CD14-positive monocyte (primary cell): ENCODE measurements around the gene NKIRAS2. TPM values are rescaled to one million over a fixed set of nuclear protein-coding genes. Genes with fewer than 3 reads are reported as not detected.

Source experiments
- DNase-seq, 3 donors: peaks; one replicate each; pipeline ENCODE4 v3.0.0-alpha.2; 2011 to 2022
- H2AFZ ChIP-seq: 2 replicates; pipeline ENCODE4 v1.6.0; 2012; ENCODE audit warnings: mild to moderate bottlenecking, low read depth, low read length, inconsistent platforms; ENCODE audit not compliant: insufficient read depth, poor library complexity, severe bottlenecking
- H3K27ac ChIP-seq, 2 donors: 1 replicate in 1 of 2; 2 replicates in 1 of 2; pipeline ENCODE4 v1.5.1; 2012 to 2013; ENCODE audit warnings: low read length in 2 of 2, control low read depth in 1 of 2, inconsistent platforms in 1 of 2, low read depth in 1 of 2, mild to moderate bottlenecking in 1 of 2
- H3K27me3 ChIP-seq, 2 donors: one replicate each; pipeline versions ENCODE4 v1.6.0 to v1.6.1; 2011 to 2013; ENCODE audit warnings: low read length in 2 of 2; ENCODE audit not compliant: control insufficient read depth in 2 of 2, insufficient read depth in 2 of 2
- H3K36me3 ChIP-seq, 2 donors: replicated peaks in 1 of 2; 1 replicate in 1 of 2; 2 replicates in 1 of 2; pipeline versions ENCODE4 v1.5.1 to v1.6.1; 2012 to 2013; ENCODE audit warnings: low read length in 2 of 2, control low read depth in 1 of 2, inconsistent platforms in 1 of 2, mild to moderate bottlenecking in 1 of 2; ENCODE audit not compliant: insufficient read depth in 2 of 2, control insufficient read depth in 1 of 2
- H3K4me1 ChIP-seq, 2 donors: 1 replicate in 1 of 2; 2 replicates in 1 of 2; pipeline versions ENCODE4 v1.5.1 to v1.6.1; 2012 to 2013; ENCODE audit warnings: low read length in 2 of 2, control low read depth in 1 of 2, inconsistent platforms in 1 of 2, mild to moderate bottlenecking in 1 of 2, moderate library complexity in 1 of 2; ENCODE audit not compliant: insufficient read depth in 2 of 2, control insufficient read depth in 1 of 2
- H3K4me2 ChIP-seq: replicated peaks from 2 replicates; pipeline ENCODE3; 2012; ENCODE audit warnings: low read length, moderate library complexity, mild to moderate bottlenecking; ENCODE audit not compliant: poor library complexity, severe bottlenecking; ENCODE audit errors: extremely low read depth
- H3K4me3 ChIP-seq, 3 experiments: fragments of 200-600 bp in 1 of 3; sonication (generic) in 1 of 3; replicated peaks in 1 of 3; 1 replicate in 2 of 3; 2 replicates in 1 of 3; pipeline ENCODE4 v1.5.1; 2011 to 2013; ENCODE audit warnings: low read length in 3 of 3, mild to moderate bottlenecking in 3 of 3, control low read depth in 2 of 3, low read depth in 2 of 3, inconsistent platforms in 1 of 3, moderate library complexity in 1 of 3
- H3K79me2 ChIP-seq: 2 replicates; pipeline ENCODE4 v1.6.0; 2012; ENCODE audit warnings: mild to moderate bottlenecking, control low read depth, inconsistent platforms, low read length, moderate library complexity; ENCODE audit not compliant: insufficient read depth
- H3K9ac ChIP-seq: 2 replicates; pipeline ENCODE4 v1.6.0; 2017; ENCODE audit warnings: low read length, mild to moderate bottlenecking; ENCODE audit not compliant: insufficient read depth, poor library complexity, severe bottlenecking
- H3K9me3 ChIP-seq, 2 donors: replicated peaks in 1 of 2; 1 replicate in 1 of 2; 2 replicates in 1 of 2; pipeline versions ENCODE4 v1.5.1 to v1.6.1; 2012 to 2013; ENCODE audit warnings: low read length in 2 of 2, control low read depth in 1 of 2; ENCODE audit not compliant: control insufficient read depth in 1 of 2, insufficient read depth in 1 of 2
- H4K20me1 ChIP-seq: 2 replicates; pipeline ENCODE4 v1.6.0; 2012; ENCODE audit warnings: mild to moderate bottlenecking, low read length, control low read depth, moderate library complexity; ENCODE audit not compliant: insufficient read depth
- H3K27ac Mint-ChIP-seq, 7 donors: one replicate each; pipeline ENCODE4 v1.8.0; 2020; ENCODE audit warnings: mild to moderate bottlenecking in 7 of 7, mixed read lengths in 7 of 7, moderate library complexity in 6 of 7, inconsistent platforms in 2 of 7
- H3K27me3 Mint-ChIP-seq, 3 donors: one replicate each; pipeline ENCODE4 v1.8.0; 2021 to 2022; ENCODE audit warnings: low read depth in 3 of 3, mild to moderate bottlenecking in 3 of 3, mixed read lengths in 3 of 3, moderate library complexity in 3 of 3, inconsistent platforms in 1 of 3
- H3K36me3 Mint-ChIP-seq, 2 donors: one replicate each; pipeline ENCODE4 v1.8.0; 2020; ENCODE audit warnings: mixed read lengths in 2 of 2, inconsistent platforms in 1 of 2, mild to moderate bottlenecking in 1 of 2
- H3K4me1 Mint-ChIP-seq: one replicate; pipeline ENCODE4 v1.8.0; 2020; ENCODE audit warnings: mild to moderate bottlenecking, mixed read lengths
- H3K4me3 Mint-ChIP-seq, 2 donors: one replicate each; pipeline ENCODE4 v1.8.0; 2020; ENCODE audit warnings: mild to moderate bottlenecking in 2 of 2, mixed read lengths in 2 of 2, moderate library complexity in 1 of 2
- H3K9me3 Mint-ChIP-seq, 7 donors: one replicate each; pipeline ENCODE4 v1.8.0; 2020 to 2022; ENCODE audit warnings: mixed read lengths in 7 of 7, mild to moderate bottlenecking in 6 of 7, moderate library complexity in 6 of 7, inconsistent platforms in 2 of 7
- WGBS: methylation state at CpG from one replicate; pipeline ENCODE4 v1.1.5; 2013; ENCODE audit warnings: missing lambda C conversion rate; ENCODE audit not compliant: insufficient coverage; 5-methylcytosine and 5-hydroxymethylcytosine counted together
- intact Hi-C, 2 donors: fragments of 100-400 bp; cut with micrococcal nuclease; formaldehyde crosslinking; loops; one replicate each; pipeline versions ENCODE4 v1.15.0 to v1.15.1; 2023
- polyA plus RNA-seq, 3 donors: library from polyadenylated mRNA; depleted of rRNA in 1 of 3; unstranded in 2 of 3; stranded (reverse) in 1 of 3; fragments of 300-500 nt in 2 of 3; fragments of >200 nt in 1 of 3; fragmentation: Illumina TruSeq in 2 of 3; gene quantifications; 1 replicate in 2 of 3; 2 replicates in 1 of 3; pipeline ENCODE4 v1.2.3, GENCODE V29; 2012 to 2021
- TF ChIP-seq, protein P1 (sequence below): fragments of 200-600 bp; IDR thresholded peaks from one replicate; pipeline ENCODE4 v1.8.0; 2022; ENCODE audit warnings: antibody characterized with exemption, mild to moderate bottlenecking

Gene NKIRAS2
- polyA plus RNA-seq, 3 donors: 51.1 to 77.1 (median 69.9) TPM

DNA sequence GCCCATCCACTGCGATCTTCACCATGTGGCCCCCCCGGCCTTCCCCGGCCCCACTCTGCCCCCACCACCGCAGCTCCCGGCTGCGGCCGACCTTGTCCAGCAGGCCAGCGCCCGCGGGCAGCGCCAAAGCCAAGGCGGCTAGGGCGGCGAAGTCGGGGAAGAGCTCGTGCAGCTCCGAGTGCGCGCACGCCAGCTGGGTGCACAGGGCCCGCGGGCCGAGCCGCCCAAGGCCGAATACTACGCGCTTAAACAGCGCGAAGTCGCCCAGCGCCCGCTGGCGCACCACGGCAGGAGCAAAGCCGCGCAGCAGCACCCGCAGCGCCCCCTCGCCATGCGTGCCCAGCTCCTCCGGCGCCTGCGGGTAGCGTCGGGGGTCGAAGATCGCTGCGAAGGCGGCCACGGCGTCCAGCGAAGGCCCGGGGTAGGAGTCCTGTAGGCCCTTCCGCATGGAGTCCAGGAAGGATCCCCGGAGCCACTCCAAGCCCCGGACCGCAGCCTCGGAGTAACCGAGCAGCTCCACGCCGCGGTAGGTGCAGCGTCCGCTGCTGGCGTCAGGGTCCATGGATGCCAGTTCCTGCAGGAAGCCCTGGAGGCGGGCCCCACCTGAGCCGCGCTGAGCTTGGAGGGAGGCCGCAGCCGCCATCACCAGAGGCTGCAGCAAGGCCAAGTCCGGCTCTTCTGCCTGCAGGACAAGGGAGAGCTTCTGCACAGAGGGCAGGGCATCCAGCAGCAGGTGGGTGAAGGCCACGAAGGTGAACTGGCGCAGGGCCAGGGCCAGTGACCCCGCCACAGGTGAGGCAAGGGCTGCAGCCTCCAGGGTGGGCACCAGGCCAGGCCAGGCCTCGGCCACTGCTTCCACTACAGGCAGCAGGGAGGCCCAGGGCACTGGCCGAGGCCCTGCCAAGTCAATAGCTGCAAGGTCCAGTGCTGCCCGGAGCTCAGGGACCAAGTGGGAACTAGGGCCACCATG is 20.2 kb downstream of the NKIRAS2 start:
- Histone ChIP-seq H3K4me3 (peak overlapping the region in 1 of 3 experiments; percentile 55), H2AFZ (peak overlapping the region; percentile 68), H3K9me3 (no peaks in the 10 kb centered on the region), H3K9ac (peak overlapping the region; percentile 49), H3K36me3 (no peaks in the 10 kb centered on the region), H3K4me1 (peaks cover 3 to 10% of the 10 kb centered on the region in 2 donors), H3K27me3 (peaks cover 0 to 5% of the 10 kb centered on the region in 2 donors), H3K27ac (no peak overlapping the region), H3K79me2 (no peaks in the 10 kb centered on the region), H4K20me1 (no peaks in the 10 kb centered on the region), H3K4me2 (peak overlapping the region; percentile 58)
- Mint-ChIP-seq H3K4me3 (peak overlapping the region; percentile 64 to 79), H3K36me3 (no peaks in the 10 kb centered on the region), H3K27me3 (peaks cover 3 to 19% (median 5%) of the 10 kb centered on the region in 3 donors), H3K9me3 (peaks cover 0 to under 1% (median 0%) of the 10 kb centered on the region in 7 donors), H3K27ac (no peak overlapping the region), H3K4me1 (peaks cover 6% of the 10 kb centered on the region)
- no peak for DNase-seq
- 37% methylated on average over 73 of the region's 77 CpGs for WGBS
- TF ChIP-seq, protein P1, sequence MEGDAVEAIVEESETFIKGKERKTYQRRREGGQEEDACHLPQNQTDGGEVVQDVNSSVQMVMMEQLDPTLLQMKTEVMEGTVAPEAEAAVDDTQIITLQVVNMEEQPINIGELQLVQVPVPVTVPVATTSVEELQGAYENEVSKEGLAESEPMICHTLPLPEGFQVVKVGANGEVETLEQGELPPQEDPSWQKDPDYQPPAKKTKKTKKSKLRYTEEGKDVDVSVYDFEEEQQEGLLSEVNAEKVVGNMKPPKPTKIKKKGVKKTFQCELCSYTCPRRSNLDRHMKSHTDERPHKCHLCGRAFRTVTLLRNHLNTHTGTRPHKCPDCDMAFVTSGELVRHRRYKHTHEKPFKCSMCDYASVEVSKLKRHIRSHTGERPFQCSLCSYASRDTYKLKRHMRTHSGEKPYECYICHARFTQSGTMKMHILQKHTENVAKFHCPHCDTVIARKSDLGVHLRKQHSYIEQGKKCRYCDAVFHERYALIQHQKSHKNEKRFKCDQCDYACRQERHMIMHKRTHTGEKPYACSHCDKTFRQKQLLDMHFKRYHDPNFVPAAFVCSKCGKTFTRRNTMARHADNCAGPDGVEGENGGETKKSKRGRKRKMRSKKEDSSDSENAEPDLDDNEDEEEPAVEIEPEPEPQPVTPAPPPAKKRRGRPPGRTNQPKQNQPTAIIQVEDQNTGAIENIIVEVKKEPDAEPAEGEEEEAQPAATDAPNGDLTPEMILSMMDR: no peak
- intact Hi-C loops: no loop called here

GRCh38 chr17:42040818-42041217 is 20.9 kb downstream of the NKIRAS2 start:
- H3K4me1 Mint-ChIP-seq: peaks cover 6% of the 10 kb centered on the region
- H3K9me3 Mint-ChIP-seq: peaks cover 0 to 1% (median 0%) of the 10 kb centered on the region in 7 donors
- no peaks in the 10 kb centered on the region for H4K20me1 ChIP-seq
- H3K27ac Mint-ChIP-seq: no peak overlapping the region
- H3K4me3 ChIP-seq: no peak overlapping the region
- intact Hi-C loops: no loop called here
- no peak for DNase-seq
- H3K79me2 ChIP-seq: no peaks in the 10 kb centered on the region
- no peaks in the 10 kb centered on the region for H3K36me3 ChIP-seq
- H3K9ac ChIP-seq: no peak overlapping the region
- WGBS: 100% methylated on average over 8 of the region's 10 CpGs
- H3K36me3 Mint-ChIP-seq: no peaks in the 10 kb centered on the region
- H3K27me3 ChIP-seq: peaks cover 0 to 5% of the 10 kb centered on the region in 2 donors
- H3K9me3 ChIP-seq: no peaks in the 10 kb centered on the region
- H3K4me1 ChIP-seq: peaks cover 3 to 10% of the 10 kb centered on the region in 2 donors
- H2AFZ ChIP-seq: no peak overlapping the region
- H3K27me3 Mint-ChIP-seq: peaks cover 3 to 19% (median 6%) of the 10 kb centered on the region in 3 donors
- no peak overlapping the region for H3K4me2 ChIP-seq
- TF ChIP-seq, protein P1: no peak
- H3K4me3 Mint-ChIP-seq: no peak overlapping the region
- H3K27ac ChIP-seq: no peak overlapping the region
